Vagina (tissue), 2 donors: ENCODE results near the gene SLC1A6. TPM values are rescaled to one million over a fixed set of nuclear protein-coding genes. Genes with fewer than 3 reads are reported as not detected.

Experiments
- DNase-seq, 2 donors: peaks; one replicate each; pipeline ENCODE4 v3.0.0-alpha.2; 2017; ENCODE audit errors: extremely low spot score in 2 of 2
- H3K27ac ChIP-seq: fragments of 200-600 bp; sonication (generic); one replicate; pipeline ENCODE4 v1.5.1; 2019
- H3K27me3 ChIP-seq: fragments of 200-600 bp; sonication (generic); one replicate; pipeline ENCODE4 v1.5.1; 2019
- H3K36me3 ChIP-seq, 2 donors: fragments of 200-600 bp; sonication (generic); one replicate each; pipeline ENCODE4 v1.5.1; 2017 to 2019
- H3K4me1 ChIP-seq: fragments of 200-600 bp; sonication (generic); one replicate; pipeline ENCODE4 v1.5.1; 2019
- H3K4me3 ChIP-seq, 2 donors: fragments of 200-600 bp; sonication (generic); 1 replicate in 1 of 2; 2 replicates in 1 of 2; pipeline ENCODE4 v1.5.1; 2016 to 2019
- H3K9me3 ChIP-seq: fragments of 200-600 bp; sonication (generic); one replicate; pipeline ENCODE4 v1.5.1; 2019
- CTCF ChIP-seq, 3 experiments: fragments of 450-650 bp in 2 of 3; fragments of 200-600 bp in 1 of 3; sonication (generic) in 1 of 3; IDR thresholded peaks; one replicate each; pipeline ENCODE4 v1.5.1; 2017 to 2019; ENCODE audit warnings: antibody characterized with exemption in 3 of 3, mild to moderate bottlenecking in 2 of 3, moderate library complexity in 2 of 3
- POLR2A ChIP-seq, 2 donors: fragments of 450-650 bp; IDR thresholded peaks; one replicate each; pipeline ENCODE4 v1.6.1; 2017; ENCODE audit warnings: antibody characterized with exemption in 2 of 2, mild to moderate bottlenecking in 2 of 2, moderate library complexity in 2 of 2
- POLR2AphosphoS5 ChIP-seq, 2 donors: sonication (generic); formaldehyde crosslinking; IDR thresholded peaks; one replicate each; pipeline ENCODE4 v1.9.0; 2017; ENCODE audit warnings: antibody characterized with exemption in 2 of 2, mild to moderate bottlenecking in 2 of 2, low read depth in 1 of 2; ENCODE audit not compliant: insufficient read depth in 1 of 2
- intact Hi-C: fragments of 100-400 bp; cut with DNase I; formaldehyde crosslinking; loops from one replicate; pipeline ENCODE4 v1.15.1; 2023
- total RNA-seq: library from RNA; depleted of rRNA; stranded (reverse); fragments of >200 nt; gene quantifications from one replicate; pipeline ENCODE4 v1.2.3, GENCODE V29; 2016

The SLC1A6 gene
- total RNA-seq, 1 donor from 2014 or later: not detected

DNA sequence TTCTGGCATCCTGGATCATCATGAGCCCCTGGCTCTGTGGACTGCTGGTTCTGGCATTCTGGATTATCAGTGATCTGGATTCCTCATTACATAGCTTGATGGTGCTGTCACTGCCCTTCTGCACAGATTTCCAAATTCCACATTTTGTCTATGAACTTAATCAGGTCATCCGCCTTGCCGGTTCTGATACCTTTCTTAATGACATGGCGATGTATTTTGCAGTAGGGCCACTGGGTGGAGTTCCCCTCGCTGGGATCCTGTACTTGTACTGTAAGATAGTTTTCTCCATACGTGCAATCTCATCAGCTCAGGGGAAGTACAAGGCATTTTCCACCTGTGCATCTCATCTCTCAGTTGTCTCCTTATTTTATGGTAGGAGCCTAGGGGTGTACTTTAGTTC is 62.8 kb downstream of the SLC1A6 start:
- Histone ChIP-seq H3K4me3 (no peak overlapping the region), H3K27me3 (no peaks in the 10 kb centered on the region), H3K36me3 (no peaks in the 10 kb centered on the region), H3K4me1 (no peaks in the 10 kb centered on the region), H3K9me3 (no peaks in the 10 kb centered on the region), H3K27ac (no peak overlapping the region)
- TF ChIP-seq POLR2A (IDR thresholded peaks at IDR 0.05) (no peak), CTCF (IDR thresholded peaks at IDR 0.05) (no peak), POLR2AphosphoS5 (IDR thresholded peaks at IDR 0.05; ENCODE audit: insufficient read depth in 1 of 2, low read depth in 1 of 2) (no peak)
- no peak for DNase-seq
- intact Hi-C loops: no loop called here

GRCh38 chr19:14915116-14915515 is 64.5 kb downstream of the SLC1A6 start:
- TF ChIP-seq POLR2A (IDR thresholded peaks at IDR 0.05) (no peak), CTCF (IDR thresholded peaks at IDR 0.05) (no peak), POLR2AphosphoS5 (IDR thresholded peaks at IDR 0.05; ENCODE audit: insufficient read depth in 1 of 2, low read depth in 1 of 2) (no peak)
- Histone ChIP-seq H3K9me3 (no peaks in the 10 kb centered on the region), H3K4me3 (no peak overlapping the region), H3K36me3 (no peaks in the 10 kb centered on the region), H3K4me1 (no peaks in the 10 kb centered on the region), H3K27me3 (no peaks in the 10 kb centered on the region), H3K27ac (no peak overlapping the region)
- intact Hi-C loops: no loop called here
- no peak for DNase-seq

DNA sequence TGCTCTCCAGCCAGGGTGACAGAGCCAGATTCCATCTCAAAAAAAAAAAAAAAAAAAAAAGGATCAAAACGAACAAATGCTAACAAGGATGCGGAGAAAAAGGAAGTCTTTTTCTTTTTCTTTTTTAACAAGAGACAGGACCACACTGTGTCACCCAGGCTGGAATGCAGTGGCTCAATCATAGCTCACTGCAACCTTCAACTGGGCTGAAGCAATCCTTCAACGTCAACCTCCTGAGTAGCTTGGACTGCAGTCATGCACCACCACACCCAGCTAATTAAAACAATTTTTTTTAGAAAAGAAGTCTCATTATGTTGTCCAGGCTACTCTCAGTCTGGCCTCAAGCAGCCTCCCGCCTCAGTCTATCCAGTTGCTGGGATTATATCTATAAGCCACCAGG is 73.0 kb downstream of the SLC1A6 start:
- Histone ChIP-seq H3K4me1 (no peaks in the 10 kb centered on the region), H3K27ac (no peak overlapping the region), H3K9me3 (no peaks in the 10 kb centered on the region), H3K4me3 (no peak overlapping the region), H3K27me3 (no peaks in the 10 kb centered on the region), H3K36me3 (no peaks in the 10 kb centered on the region)
- DNase-seq: no peak
- intact Hi-C loops: no loop called here
- no peak for TF ChIP-seq CTCF (IDR thresholded peaks at IDR 0.05)
- no peak for TF ChIP-seq POLR2A (IDR thresholded peaks at IDR 0.05)
- no peak for TF ChIP-seq POLR2AphosphoS5 (IDR thresholded peaks at IDR 0.05; ENCODE audit: insufficient read depth in 1 of 2, low read depth in 1 of 2)

DNA sequence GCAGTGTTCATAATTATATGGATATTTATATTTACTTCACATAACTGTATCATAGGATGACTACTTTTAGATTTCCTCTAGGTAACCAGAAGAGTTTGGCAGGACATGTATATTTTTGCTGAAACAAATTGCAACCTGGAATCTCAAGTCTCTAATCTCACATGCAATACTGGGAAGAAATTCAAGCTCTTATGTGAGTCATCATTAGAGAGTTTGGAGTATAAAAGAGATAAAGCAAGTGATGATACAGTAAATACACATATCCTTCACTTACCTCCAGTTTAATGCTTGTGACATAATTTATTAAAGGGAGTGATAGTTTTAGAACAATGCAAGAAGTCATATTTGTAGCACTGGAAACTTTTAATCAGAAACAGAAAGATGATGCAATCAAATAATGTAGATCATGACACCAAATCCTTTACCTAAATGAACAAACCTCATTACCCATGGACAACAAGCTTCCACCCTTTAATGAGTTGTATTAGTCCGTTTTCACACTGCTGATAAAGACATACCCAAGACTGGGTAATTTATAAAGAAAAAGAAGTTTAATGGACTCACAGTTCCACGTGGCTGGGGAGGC is 77.9 kb downstream of the SLC1A6 start:
- H3K27ac ChIP-seq: no peak overlapping the region
- no peaks in the 10 kb centered on the region for H3K4me1 ChIP-seq
- no peaks in the 10 kb centered on the region for H3K9me3 ChIP-seq
- intact Hi-C loops: no loop called here
- H3K36me3 ChIP-seq: no peaks in the 10 kb centered on the region
- no peak overlapping the region for H3K4me3 ChIP-seq
- H3K27me3 ChIP-seq: no peaks in the 10 kb centered on the region
- DNase-seq: no peak
- TF ChIP-seq CTCF (IDR thresholded peaks at IDR 0.05) (no peak), POLR2A (IDR thresholded peaks at IDR 0.05) (no peak), POLR2AphosphoS5 (IDR thresholded peaks at IDR 0.05; ENCODE audit: insufficient read depth in 1 of 2, low read depth in 1 of 2) (no peak)

Other genes starting within 250 kb of the SLC1A6 start
- 4.9 TPM for gene ADGRE2, start 201.3 kb downstream of the SLC1A6 start, total RNA-seq
- gene OR7A5, start 144.7 kb downstream of the SLC1A6 start, total RNA-seq: 0.74 TPM
- gene OR7C1, start 144.7 kb downstream of the SLC1A6 start, total RNA-seq: 0.74 TPM
- gene OR7A10, start 130.9 kb downstream of the SLC1A6 start, total RNA-seq: not detected
- gene OR7A17, start 93.7 kb downstream of the SLC1A6 start, total RNA-seq: not detected
- not detected for gene OR7C2, start 38.4 kb downstream of the SLC1A6 start, total RNA-seq
- 34.6 TPM for gene CASP14, start 69.6 kb upstream of the SLC1A6 start, total RNA-seq
- gene OR1I1, start 102.3 kb upstream of the SLC1A6 start, total RNA-seq: not detected
- 31.9 TPM for gene SYDE1, start 127.5 kb upstream of the SLC1A6 start, total RNA-seq
- 76.6 TPM for gene NOTCH3, start 221.1 kb upstream of the SLC1A6 start, total RNA-seq